K562 (cell line): ENCODE results near the gene ADAM15. TPM values are rescaled to one million over a fixed set of nuclear protein-coding genes. Genes with fewer than 3 reads are reported as not detected.
A peak's percentile ranks its signal among the peaks of the same experiment; 100 is the strongest.

ENCODE experiments used
- ADNP ChIP-seq: fragments of 200-800 bp; sonication (Bioruptor generic); IDR thresholded peaks from 2 replicates; pipeline ENCODE4 v1.6.1; 2016; ENCODE audit warnings: missing genetic modification characterization, missing compliant biosample characterization
- ARID3A ChIP-seq: IDR thresholded peaks from 2 replicates; pipeline ENCODE4 v1.6.1; 2012; ENCODE audit warnings: low read depth, low read length, improper control_type of control experiment, borderline replicate concordance
- ATF4 ChIP-seq: fragments of 450-650 bp; formaldehyde crosslinking; IDR thresholded peaks from 2 replicates; pipeline ENCODE4 v1.4.0; 2022; ENCODE audit warnings: mild to moderate bottlenecking, moderate library complexity
- ELF4 ChIP-seq: fragments of 450-650 bp; formaldehyde crosslinking; IDR thresholded peaks from 2 replicates; pipeline ENCODE4 v1.4.0; 2022; ENCODE audit warnings: missing genetic modification characterization
- ETS1 ChIP-seq: conservative IDR thresholded peaks from 2 replicates; pipeline ENCODE4 v1.6.1; 2011; ENCODE audit warnings: low read depth, mild to moderate bottlenecking, low read length; ENCODE audit not compliant: control insufficient read depth
- ETV1 ChIP-seq: fragments of 450-650 bp; conservative IDR thresholded peaks from 2 replicates; pipeline ENCODE4 v1.6.1; 2016; ENCODE audit warnings: missing genetic modification characterization, control low read depth, low read depth, missing compliant biosample characterization
- MAFF ChIP-seq: IDR thresholded peaks from 2 replicates; pipeline ENCODE4 v1.6.1; 2012; ENCODE audit warnings: low read length, improper control_type of control experiment
- MCM3 ChIP-seq: fragments of 450-650 bp; IDR thresholded peaks from 2 replicates; pipeline ENCODE4 v1.6.1; 2016
- MYC ChIP-seq, 2 experiments: fragments of 250-450 bp in 1 of 2; sonication (Bioruptor Pico) in 1 of 2; IDR thresholded peaks; 2 replicates each; pipeline versions ENCODE4 v1.5.1 to v1.6.1; 2012 to 2021; ENCODE audit warnings: low read depth in 2 of 2, borderline replicate concordance in 1 of 2, improper control_type of control experiment in 1 of 2, low read length in 1 of 2, mild to moderate bottlenecking in 1 of 2, moderate library complexity in 1 of 2
- PHTF2 ChIP-seq: fragments of 250-450 bp; sonication (Bioruptor Pico); IDR thresholded peaks from 2 replicates; pipeline ENCODE4 v1.5.0; 2021; ENCODE audit warnings: mild to moderate bottlenecking
- POLR2AphosphoS5 ChIP-seq: IDR thresholded peaks from 2 replicates; pipeline ENCODE4 v1.6.1; 2011; ENCODE audit warnings: mild to moderate bottlenecking, low read depth, low read length, moderate library complexity; ENCODE audit not compliant: control insufficient read depth, insufficient read depth
- POLR3A ChIP-seq: IDR thresholded peaks from 2 replicates; pipeline ENCODE4 v1.6.1; 2011; ENCODE audit warnings: borderline replicate concordance, mild to moderate bottlenecking, moderate library complexity; ENCODE audit not compliant: insufficient read length, insufficient read depth; ENCODE audit errors: extremely low read depth
- PTTG1 ChIP-seq: fragments of 450-650 bp; IDR thresholded peaks from 2 replicates; pipeline ENCODE4 v1.6.1; 2016; ENCODE audit warnings: low read depth, mild to moderate bottlenecking, missing genetic modification characterization, missing compliant biosample characterization
- RBM15 ChIP-seq: fragments of 200-400 bp; formaldehyde crosslinking; IDR thresholded peaks from 2 replicates; pipeline ENCODE4 v1.6.1; 2018; ENCODE audit warnings: mild to moderate bottlenecking, low read length, moderate library complexity; ENCODE audit not compliant: insufficient read depth
- RBM39 ChIP-seq: fragments of 200-400 bp; formaldehyde crosslinking; optimal IDR thresholded peaks from 2 replicates; pipeline ENCODE3; 2018; ENCODE audit warnings: low read depth, low read length
- SMAD4 ChIP-seq: fragments of 250-450 bp; sonication (Bioruptor Pico); conservative IDR thresholded peaks from 2 replicates; pipeline ENCODE4 v1.8.0; 2021; ENCODE audit warnings: inconsistent platforms, mild to moderate bottlenecking, moderate library complexity
- SMARCA4 ChIP-seq: fragments of 450-650 bp; IDR thresholded peaks from 2 replicates; pipeline ENCODE4 v1.6.1; 2016
- SOX6 ChIP-seq: fragments of 450-650 bp; IDR thresholded peaks from 2 replicates; pipeline ENCODE4 v1.6.1; 2014; ENCODE audit warnings: mild to moderate bottlenecking
- SRSF3 ChIP-seq: fragments of 200-400 bp; formaldehyde crosslinking; IDR thresholded peaks from 2 replicates; pipeline ENCODE4 v1.6.1; 2016; ENCODE audit warnings: mild to moderate bottlenecking, low read length, moderate library complexity; ENCODE audit not compliant: insufficient read depth
- TAF9B ChIP-seq: fragments of 450-650 bp; IDR thresholded peaks from 2 replicates; pipeline ENCODE4 v1.6.1; 2018; ENCODE audit warnings: mild to moderate bottlenecking; ENCODE audit not compliant: partially characterized antibody
- TAL1 ChIP-seq: fragments of 450-650 bp; IDR thresholded peaks from 2 replicates; pipeline ENCODE4 v1.6.1; 2016; ENCODE audit warnings: mild to moderate bottlenecking
- TRIM28 ChIP-seq: fragments of 450-650 bp; IDR thresholded peaks from 2 replicates; pipeline ENCODE4 v1.6.1; 2017
- ZBTB7A ChIP-seq: IDR thresholded peaks from 2 replicates; pipeline ENCODE4 v1.6.1; 2011; ENCODE audit warnings: low read depth, mild to moderate bottlenecking, low read length, moderate library complexity, borderline replicate concordance; ENCODE audit not compliant: control insufficient read depth
- ZNF12 ChIP-seq: sonication (generic); formaldehyde crosslinking; IDR thresholded peaks from 2 replicates; pipeline ENCODE4 v1.4.0; 2020; ENCODE audit warnings: mild to moderate bottlenecking, missing genetic modification reagents
- ZNF140 ChIP-seq: fragments of 250-450 bp; sonication (Bioruptor Pico); IDR thresholded peaks from 2 replicates; pipeline ENCODE4 v1.8.0; 2021; ENCODE audit warnings: moderate library complexity, mild to moderate bottlenecking, inconsistent platforms
- ZNF785 ChIP-seq: fragments of 250-450 bp; sonication (Bioruptor Pico); IDR thresholded peaks from 2 replicates; pipeline ENCODE4 v1.4.0; 2020; ENCODE audit warnings: mild to moderate bottlenecking
- polyA plus RNA-seq, 8 experiments: library from polyadenylated mRNA; depleted of rRNA in 4 of 8; stranded (reverse) in 5 of 8; unstranded in 3 of 8; fragments of >200 nt; fragmentation: Nextera tagmentation in 2 of 8; fragmentation: Illumina TruSeq in 1 of 8; extraction: Ambion mirVana in 2 of 8; extraction: Trizol in 1 of 8; gene quantifications; 2 replicates each; pipeline versions ENCODE4 v1.2.1 to v1.2.3, GENCODE V29; 2011 to 2014; ENCODE audit warnings: inconsistent platforms in 1 of 8, missing spikeins in 1 of 8
- total RNA-seq, 7 experiments: library from RNA; depleted of rRNA in 6 of 7; stranded (reverse); fragments of >200 nt in 6 of 7; fragmentation: Illumina TruSeq in 2 of 7; extraction: Trizol in 2 of 7; gene quantifications; 2 replicates each; pipeline versions ENCODE4 v1.2.1 to v1.2.3, GENCODE V29; 2011 to 2021; ENCODE audit warnings: low replicate concordance in 1 of 7

Gene ADAM15
- total and polyA plus RNA-seq, 9 of the 15 experiments (the other 6 are each of a cell fraction or from before 2014, with no cell fraction given) = 0.69 to 72.3 (median 32.8) TPM

- TF ChIP-seq ARID3A (no peak), ETS1 (no peak), SMAD4 (CRISPR knock-in tag) (peak; percentile 58; the same call in 1 of the 2 replicates), SMARCA4 (peak; percentile 9; the same call in 1 of the 2 replicates), POLR3A (no peak), PTTG1 (tag) (no peak), MCM3 (no peak), POLR2AphosphoS5 (no peak), PHTF2 (no peak), ZNF140 (CRISPR knock-in tag) (no peak), ATF4 (CRISPR knock-in tag) (no peak), ETV1 (tag) (peak; percentile 76), ELF4 (CRISPR knock-in tag) (no peak), TAL1 (no peak), RBM15 (no peak), ZBTB7A (peak; percentile 87), SOX6 (0 out of 2 replicates have a peak, but pooled peaks have one; percentile 61), ZNF785 (CRISPR knock-in tag) (no peak), MYC (IDR thresholded peaks at IDR 0.05; ENCODE audit: low read depth, low read length) (peak; percentile 56; the same call in 1 of the 2 replicates), MYC (CRISPR knock-in tag; IDR thresholded peaks at IDR 0.05; ENCODE audit: borderline replicate concordance, low read depth) (no peak), RBM39 (no peak), ADNP (tag) (no peak), TRIM28 (no peak), ZNF12 (no peak), TAF9B (no peak), SRSF3 (no peak), MAFF (no peak)
Observed at GRCh38 chr1:155084722-155085503, 33.8 kb downstream of the ADAM15 start (continued).
